NB4 (cell line): ENCODE results near the gene ACSF2.
"Not testable (repeated sequence)": the region's sequence is repeated elsewhere in the genome, so short reads cannot be mapped to it uniquely, and the experiment has no call there.

ENCODE experiments used
- DNase-seq: peaks from one replicate; pipeline ENCODE4 v3.0.0; 2010; ENCODE audit warnings: low read depth
- H3K4me3 ChIP-seq: one replicate; pipeline ENCODE4 v1.5.1; 2011; ENCODE audit warnings: mild to moderate bottlenecking, low read depth, low read length, moderate library complexity
- MYC ChIP-seq: IDR thresholded peaks from 2 replicates; pipeline ENCODE4 v1.6.1; 2011; ENCODE audit warnings: low read depth, low read length
- POLR2A ChIP-seq: IDR thresholded peaks from 2 replicates; pipeline ENCODE4 v1.6.1; 2011; ENCODE audit warnings: mild to moderate bottlenecking; ENCODE audit not compliant: insufficient read length; ENCODE audit errors: extremely low read depth
- TF ChIP-seq, protein P1 (sequence below): IDR thresholded peaks from 2 replicates; pipeline ENCODE4 v1.6.1; 2011; ENCODE audit warnings: low read depth, low read length
- TF ChIP-seq, protein P2 (sequence below): IDR thresholded peaks from one replicate; pipeline ENCODE4 v1.5.1; 2012; ENCODE audit warnings: low read depth, low read length

Gene ACSF2

DNA sequence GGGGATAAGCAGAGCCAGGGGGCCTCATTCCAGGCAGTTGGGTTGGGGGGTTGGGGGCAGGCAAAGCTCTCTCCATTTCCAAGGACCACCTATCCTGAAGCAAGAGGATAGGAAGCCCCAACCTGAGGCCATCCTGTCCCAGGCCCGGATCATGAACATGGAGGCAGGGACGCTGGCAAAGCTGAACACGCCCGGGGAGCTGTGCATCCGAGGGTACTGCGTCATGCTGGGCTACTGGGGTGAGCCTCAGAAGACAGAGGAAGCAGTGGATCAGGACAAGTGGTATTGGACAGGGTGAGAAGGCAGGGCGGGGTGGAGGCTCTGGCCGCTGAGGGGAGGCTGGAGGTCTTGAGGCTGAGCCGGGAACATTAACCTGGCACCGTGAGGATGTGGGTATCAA lies 46.3 kb downstream of the ACSF2 start:
- TF ChIP-seq MYC: no peak
- TF ChIP-seq POLR2A: no peak
- TF ChIP-seq, protein P1, sequence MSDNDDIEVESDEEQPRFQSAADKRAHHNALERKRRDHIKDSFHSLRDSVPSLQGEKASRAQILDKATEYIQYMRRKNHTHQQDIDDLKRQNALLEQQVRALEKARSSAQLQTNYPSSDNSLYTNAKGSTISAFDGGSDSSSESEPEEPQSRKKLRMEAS: no peak
- H3K4me3 ChIP-seq: no peak overlapping the region
- DNase-seq: no peak

DNA sequence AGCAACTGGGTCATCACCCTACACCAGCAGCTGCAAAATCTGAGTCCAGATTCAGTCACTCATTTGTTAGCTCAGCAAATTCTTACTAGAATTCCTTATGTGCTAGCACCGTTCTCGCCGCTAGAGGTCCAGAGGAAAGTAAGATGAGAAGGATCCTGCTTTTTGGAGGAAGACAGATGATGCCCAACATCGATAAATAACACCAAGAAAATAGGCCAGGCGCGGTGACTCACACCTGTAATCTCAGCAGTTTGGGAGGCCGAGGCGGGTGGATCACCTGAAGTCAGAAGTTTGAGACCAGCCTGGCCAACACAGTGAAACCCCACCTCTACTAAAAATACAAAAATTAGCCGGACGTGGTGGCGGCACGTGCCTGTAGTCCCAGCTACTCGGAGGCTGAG lies 46.7 kb downstream of the ACSF2 start:
- not testable (repeated sequence) for DNase-seq, H3K4me3 ChIP-seq

DNA sequence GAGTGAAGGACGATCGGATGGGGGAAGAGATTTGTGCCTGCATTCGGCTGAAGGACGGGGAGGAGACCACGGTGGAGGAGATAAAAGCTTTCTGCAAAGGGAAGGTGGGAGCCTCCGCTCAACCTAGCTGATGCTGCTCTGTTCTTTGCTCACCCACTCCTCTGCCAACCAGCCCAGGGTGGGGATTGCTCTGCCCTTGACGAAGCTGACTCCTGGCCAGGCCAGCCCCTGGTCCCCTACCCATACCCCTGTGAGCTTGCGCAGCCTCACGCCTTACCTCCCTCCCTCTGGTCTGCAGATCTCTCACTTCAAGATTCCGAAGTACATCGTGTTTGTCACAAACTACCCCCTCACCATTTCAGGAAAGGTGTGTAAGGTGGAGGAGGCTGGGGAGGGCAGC lies 47.9 kb downstream of the ACSF2 start:
- DNase-seq: no peak
- TF ChIP-seq, protein P1: no peak
- TF ChIP-seq POLR2A (no peak), MYC (no peak)
- TF ChIP-seq, protein P2, sequence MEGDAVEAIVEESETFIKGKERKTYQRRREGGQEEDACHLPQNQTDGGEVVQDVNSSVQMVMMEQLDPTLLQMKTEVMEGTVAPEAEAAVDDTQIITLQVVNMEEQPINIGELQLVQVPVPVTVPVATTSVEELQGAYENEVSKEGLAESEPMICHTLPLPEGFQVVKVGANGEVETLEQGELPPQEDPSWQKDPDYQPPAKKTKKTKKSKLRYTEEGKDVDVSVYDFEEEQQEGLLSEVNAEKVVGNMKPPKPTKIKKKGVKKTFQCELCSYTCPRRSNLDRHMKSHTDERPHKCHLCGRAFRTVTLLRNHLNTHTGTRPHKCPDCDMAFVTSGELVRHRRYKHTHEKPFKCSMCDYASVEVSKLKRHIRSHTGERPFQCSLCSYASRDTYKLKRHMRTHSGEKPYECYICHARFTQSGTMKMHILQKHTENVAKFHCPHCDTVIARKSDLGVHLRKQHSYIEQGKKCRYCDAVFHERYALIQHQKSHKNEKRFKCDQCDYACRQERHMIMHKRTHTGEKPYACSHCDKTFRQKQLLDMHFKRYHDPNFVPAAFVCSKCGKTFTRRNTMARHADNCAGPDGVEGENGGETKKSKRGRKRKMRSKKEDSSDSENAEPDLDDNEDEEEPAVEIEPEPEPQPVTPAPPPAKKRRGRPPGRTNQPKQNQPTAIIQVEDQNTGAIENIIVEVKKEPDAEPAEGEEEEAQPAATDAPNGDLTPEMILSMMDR: no peak
- H3K4me3 ChIP-seq: no peak overlapping the region

DNA sequence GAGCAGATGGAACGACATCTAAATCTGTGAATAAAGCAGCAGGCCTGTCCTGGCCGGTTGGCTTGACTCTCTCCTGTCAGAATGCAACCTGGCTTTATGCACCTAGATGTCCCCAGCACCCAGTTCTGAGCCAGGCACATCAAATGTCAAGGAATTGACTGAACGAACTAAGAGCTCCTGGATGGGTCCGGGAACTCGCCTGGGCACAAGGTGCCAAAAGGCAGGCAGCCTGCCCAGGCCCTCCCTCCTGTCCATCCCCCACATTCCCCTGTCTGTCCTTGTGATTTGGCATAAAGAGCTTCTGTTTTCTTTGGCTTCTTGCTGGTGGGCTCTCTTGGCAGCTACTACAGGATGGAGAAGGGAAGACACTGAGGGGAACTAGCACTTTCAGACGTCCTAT lies 48.5 kb downstream of the ACSF2 start:
- no peak for DNase-seq
- TF ChIP-seq, protein P2: no peak
- TF ChIP-seq POLR2A (no peak), MYC (no peak)
- TF ChIP-seq, protein P1: no peak
- H3K4me3 ChIP-seq: no peak overlapping the region

DNA sequence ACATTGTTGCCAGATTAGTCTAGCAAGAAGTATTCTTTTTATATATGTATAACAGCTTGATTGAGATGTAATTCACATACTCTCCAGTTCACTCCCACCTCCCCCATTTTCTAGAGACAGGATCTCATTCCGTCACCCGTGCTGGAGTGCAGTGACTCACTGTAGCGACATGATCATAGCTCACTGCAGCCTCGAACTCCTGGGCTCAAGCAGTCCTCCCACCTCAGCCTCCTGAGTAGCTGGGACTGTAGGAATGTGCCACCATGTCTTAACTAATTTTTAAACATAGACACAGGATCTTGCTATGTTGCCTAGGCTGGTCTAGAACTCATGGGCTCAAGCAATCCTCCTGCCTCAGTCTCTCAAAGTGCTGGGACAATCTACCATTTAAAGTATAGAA lies 49.3 kb downstream of the ACSF2 start:
- no peak overlapping the region for H3K4me3 ChIP-seq
- DNase-seq: no peak
- TF ChIP-seq, protein P1: no peak
- TF ChIP-seq POLR2A (no peak), MYC (no peak)
- TF ChIP-seq, protein P2: no peak

DNA sequence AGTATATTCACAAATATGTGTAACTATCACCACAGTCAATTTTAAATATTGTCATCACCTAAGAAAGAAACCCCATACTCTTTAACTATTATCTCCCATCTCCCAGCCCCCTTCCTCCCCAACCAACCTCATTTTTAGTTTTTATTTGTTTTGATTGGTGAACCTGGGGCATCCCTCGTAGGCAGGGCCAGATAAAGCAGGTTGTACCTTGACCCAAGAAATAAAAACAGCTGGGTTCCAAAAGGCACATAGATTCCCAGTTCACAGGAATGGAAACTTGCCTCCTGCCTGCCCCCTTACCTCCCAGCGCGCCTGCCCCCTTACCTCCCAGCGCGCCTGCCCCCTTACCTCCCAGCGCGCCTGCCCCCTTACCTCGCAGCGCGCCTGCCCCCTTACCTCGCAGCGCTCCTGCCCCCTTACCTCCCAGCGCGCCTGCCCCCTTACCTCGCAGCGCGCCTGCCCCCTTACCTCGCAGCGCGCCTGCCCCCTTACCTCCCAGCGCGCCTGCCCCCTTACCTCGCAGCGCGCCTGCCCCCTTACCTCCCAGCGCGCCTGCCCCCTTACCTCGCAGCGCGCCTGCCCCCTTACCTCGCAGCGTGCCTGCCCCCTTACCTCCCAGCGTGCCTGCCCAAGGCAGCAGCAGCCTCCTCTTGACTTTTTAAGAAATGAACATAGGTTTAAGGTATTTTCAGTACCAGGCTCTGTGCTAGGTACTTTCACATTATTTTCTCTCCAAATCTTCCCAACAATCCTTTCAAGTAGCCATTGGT lies 49.9 kb downstream of the ACSF2 start:
- not testable (repeated sequence) for H3K4me3 ChIP-seq, DNase-seq

DNA sequence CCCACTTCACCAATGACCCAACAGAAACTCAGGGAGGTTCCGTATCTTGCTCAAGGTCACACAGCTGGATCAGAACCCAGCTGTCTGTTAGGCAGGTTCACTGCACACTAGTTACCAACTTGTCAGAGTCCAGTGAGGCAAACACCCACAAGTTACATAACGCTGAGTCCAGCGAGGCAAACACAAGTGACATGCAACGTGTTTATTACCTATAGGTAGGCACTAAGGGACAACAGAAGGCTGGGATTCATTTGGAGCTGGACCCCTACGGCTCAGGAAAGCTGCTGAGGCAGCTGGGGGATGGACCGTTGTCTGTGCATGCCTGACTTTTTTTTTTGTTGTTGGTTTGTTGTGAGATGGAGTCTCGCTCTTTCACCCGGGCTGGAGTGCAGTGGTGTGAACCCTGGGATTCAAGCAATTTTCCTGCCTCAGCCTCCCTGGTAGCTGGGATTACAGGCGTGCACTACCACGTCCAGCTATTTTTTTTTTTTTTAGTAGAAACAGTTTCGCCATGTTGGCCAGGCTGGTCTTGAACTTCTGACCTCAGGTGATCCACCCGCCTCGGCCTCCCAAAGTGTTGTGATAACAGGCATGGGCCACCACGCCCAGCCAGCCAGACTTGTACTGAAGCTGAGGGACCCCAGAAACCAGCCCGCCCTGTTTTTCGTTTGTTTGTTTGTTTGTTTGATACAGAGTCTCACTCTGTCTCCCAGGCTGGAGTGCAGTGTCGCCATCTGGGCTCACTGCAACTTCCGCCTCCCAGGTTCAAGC lies 50.7 kb downstream of the ACSF2 start:
- DNase-seq: no peak
- H3K4me3 ChIP-seq: no peak overlapping the region
- TF ChIP-seq MYC (no peak), POLR2A (no peak)
- TF ChIP-seq, protein P1: no peak
- TF ChIP-seq, protein P2: no peak
